Ectodermal cell (in vitro differentiated cells): ENCODE measurements around the gene IFT22.

Experiments
- H3K27ac ChIP-seq: 2 replicates; pipeline ENCODE4 v1.7.0; 2013; ENCODE audit warnings: mild to moderate bottlenecking, low read depth, low read length; ENCODE audit not compliant: insufficient read depth, poor library complexity, severe bottlenecking
- H3K27me3 ChIP-seq: 2 replicates; pipeline ENCODE4 v1.7.0; 2013; ENCODE audit warnings: mild to moderate bottlenecking, low read length; ENCODE audit not compliant: insufficient read depth, control insufficient read depth, poor library complexity, severe bottlenecking
- H3K36me3 ChIP-seq: one replicate; pipeline ENCODE4 v1.7.0; 2013; ENCODE audit warnings: low read length; ENCODE audit not compliant: control insufficient read depth, insufficient read depth
- H3K4me1 ChIP-seq: one replicate; pipeline ENCODE4 v1.7.0; 2013; ENCODE audit warnings: low read length; ENCODE audit not compliant: control insufficient read depth, insufficient read depth
- H3K4me3 ChIP-seq: 2 replicates; pipeline ENCODE4 v1.7.0; 2013; ENCODE audit warnings: low read depth, low read length, control low read depth; ENCODE audit not compliant: insufficient read depth
- H3K9me3 ChIP-seq: 2 replicates; pipeline ENCODE4 v1.7.0; 2013; ENCODE audit warnings: mild to moderate bottlenecking, low read length, moderate library complexity; ENCODE audit not compliant: control insufficient read depth
- WGBS, 2 experiments: methylation state at CpG; one replicate each; pipeline ENCODE4 v1.1.7; 2013; ENCODE audit warnings: missing lambda C conversion rate in 2 of 2; 5-methylcytosine and 5-hydroxymethylcytosine counted together

Gene IFT22

GRCh38 chr7:101315336-101315735, 6.3 kb downstream of the IFT22 start:
- H3K36me3 ChIP-seq = peaks cover 4% of the 10 kb centered on the region
- peaks cover 2% of the 10 kb centered on the region for H3K9me3 ChIP-seq
- no peaks in the 10 kb centered on the region for H3K27me3 ChIP-seq
- H3K4me3 ChIP-seq = no peak overlapping the region
- WGBS, 2 experiments = 0 to 7% methylated on average over 1 of the region's 1 CpG
- no peaks in the 10 kb centered on the region for H3K4me1 ChIP-seq
- H3K27ac ChIP-seq = no peak overlapping the region

- Histone ChIP-seq H3K27ac (no peak overlapping the region), H3K9me3 (peaks cover 2% of the 10 kb centered on the region), H3K36me3 (peaks cover 4% of the 10 kb centered on the region), H3K4me3 (peak overlapping the region; percentile 63), H3K4me1 (no peaks in the 10 kb centered on the region), H3K27me3 (peaks cover 16% of the 10 kb centered on the region)
- 1% methylated on average over 62 of the region's 62 CpGs for WGBS, 2 experiments
Observed at GRCh38 chr7:101308245-101309085, 13.1 kb downstream of the IFT22 start.

GRCh38 chr7:101306307-101306706, 15.3 kb downstream of the IFT22 start:
- WGBS, 2 experiments = 92 to 94% methylated on average over 9 of the region's 9 CpGs
- H3K27me3 ChIP-seq = peaks cover 37% of the 10 kb centered on the region

GRCh38 chr7:101303102-101303701, 18.4 kb downstream of the IFT22 start:
- Histone ChIP-seq H3K9me3 (peaks cover 2% of the 10 kb centered on the region), H3K36me3 (no peaks in the 10 kb centered on the region), H3K4me3 (no peak overlapping the region), H3K27me3 (peaks cover 58% of the 10 kb centered on the region), H3K27ac (no peak overlapping the region), H3K4me1 (no peaks in the 10 kb centered on the region)
- WGBS, 2 experiments = 62 to 65% methylated on average over 40 of the region's 40 CpGs

More at GRCh38 chr7:101306307-101306706, 15.3 kb downstream of the IFT22 start:
- peaks cover 4% of the 10 kb centered on the region for H3K36me3 ChIP-seq
- H3K4me3 ChIP-seq = no peak overlapping the region
- H3K27ac ChIP-seq = no peak overlapping the region
- no peaks in the 10 kb centered on the region for H3K4me1 ChIP-seq
- H3K9me3 ChIP-seq = peaks cover under 1% of the 10 kb centered on the region

- peaks cover 2% of the 10 kb centered on the region for H3K9me3 ChIP-seq
- no peaks in the 10 kb centered on the region for H3K4me1 ChIP-seq
- H3K27ac ChIP-seq = no peak overlapping the region
- WGBS, 2 experiments = 64 to 66% methylated on average over 37 of the region's 37 CpGs
- no peaks in the 10 kb centered on the region for H3K36me3 ChIP-seq
- H3K4me3 ChIP-seq = no peak overlapping the region
- H3K27me3 ChIP-seq = peaks cover 55% of the 10 kb centered on the region
Observed at GRCh38 chr7:101302641-101303101, 18.9 kb downstream of the IFT22 start.

GRCh38 chr7:101300465-101301376, 20.9 kb downstream of the IFT22 start:
- Histone ChIP-seq H3K9me3 (peaks cover 2% of the 10 kb centered on the region), H3K27ac (no peak overlapping the region), H3K27me3 (peaks cover 55% of the 10 kb centered on the region), H3K36me3 (no peaks in the 10 kb centered on the region), H3K4me3 (peak overlapping the region; percentile 2), H3K4me1 (no peaks in the 10 kb centered on the region)
- WGBS, 2 experiments = 50 to 52% methylated on average over 16 of the region's 16 CpGs

GRCh38 chr7:101299511-101300464, 21.8 kb downstream of the IFT22 start:
- peaks cover 2% of the 10 kb centered on the region for H3K9me3 ChIP-seq
- H3K4me1 ChIP-seq = no peaks in the 10 kb centered on the region
- H3K27me3 ChIP-seq = peaks cover 55% of the 10 kb centered on the region
- peak overlapping the region; percentile 30 for H3K4me3 ChIP-seq
- H3K27ac ChIP-seq = no peak overlapping the region
- WGBS, 2 experiments = 5% methylated on average over 72 of the region's 72 CpGs
- no peaks in the 10 kb centered on the region for H3K36me3 ChIP-seq

- Histone ChIP-seq H3K36me3 (no peaks in the 10 kb centered on the region), H3K27me3 (peaks cover 26% of the 10 kb centered on the region), H3K4me1 (no peaks in the 10 kb centered on the region), H3K27ac (no peak overlapping the region), H3K9me3 (no peaks in the 10 kb centered on the region), H3K4me3 (no peak overlapping the region)
- 53 to 61% methylated on average over 8 of the region's 8 CpGs for WGBS, 2 experiments
Observed at GRCh38 chr7:101294832-101295121, 26.8 kb downstream of the IFT22 start.

- Histone ChIP-seq H3K27ac (no peak overlapping the region), H3K9me3 (no peaks in the 10 kb centered on the region), H3K36me3 (no peaks in the 10 kb centered on the region), H3K4me1 (no peaks in the 10 kb centered on the region), H3K4me3 (no peak overlapping the region), H3K27me3 (peaks cover 21% of the 10 kb centered on the region)
- 8 to 15% methylated on average over 12 of the region's 12 CpGs for WGBS, 2 experiments
Observed at GRCh38 chr7:101294039-101294831, 27.4 kb downstream of the IFT22 start.
